Skeletal muscle satellite cell (primary cell): ENCODE results near the gene TGFA. TPM values are rescaled to one million over a fixed set of nuclear protein-coding genes. Genes with fewer than 3 reads are reported as not detected.

Experiments
- H3K27me3 ChIP-seq: 2 replicates; pipeline ENCODE4 v1.7.0; 2013; ENCODE audit warnings: low read length; ENCODE audit not compliant: control insufficient read depth, insufficient read depth
- H3K36me3 ChIP-seq: 2 replicates; pipeline ENCODE4 v1.7.0; 2013; ENCODE audit warnings: mild to moderate bottlenecking, control low read depth, low read length; ENCODE audit not compliant: insufficient read depth
- H3K4me1 ChIP-seq: 2 replicates; pipeline ENCODE4 v1.7.0; 2013; ENCODE audit warnings: low read length; ENCODE audit not compliant: control insufficient read depth, insufficient read depth
- H3K4me2 ChIP-seq: 2 replicates; pipeline ENCODE4 v1.7.0; 2013; ENCODE audit warnings: mild to moderate bottlenecking, low read length
- H3K4me3 ChIP-seq: 2 replicates; pipeline ENCODE4 v1.7.0; 2013; ENCODE audit warnings: low read length
- H3K9ac ChIP-seq: 2 replicates; pipeline ENCODE4 v1.7.0; 2013; ENCODE audit warnings: mild to moderate bottlenecking, low read depth, low read length, moderate library complexity
- H3K9me3 ChIP-seq: replicated peaks from 2 replicates; pipeline ENCODE4 v1.7.0; 2013; ENCODE audit warnings: mild to moderate bottlenecking, control low read depth, low read length
- total RNA-seq: library from RNA; depleted of rRNA; stranded (reverse); fragments of >200 nt; gene quantifications from 2 replicates; pipeline ENCODE4 v1.2.3, GENCODE V29; 2012; rRNA removed

Gene TGFA
- total RNA-seq: not detected in 2 replicates

GRCh38 chr2:70553584-70554337 lies at the start of gene TGFA:
TGFA (minus strand) TSS chr2:70553826; CDS start chr2:70553767, 59 bp downstream.
- Histone ChIP-seq H3K4me2 (peak within 1 kb of the TSS; percentile 78), H3K36me3 (no peaks in the 10 kb centered on the region), H3K9me3 (no peaks in the 10 kb centered on the region), H3K4me3 (peak within 1 kb of the TSS; percentile 72), H3K9ac (no peak within 1 kb of the TSS), H3K27me3 (peaks cover 77% of the 10 kb centered on the region), H3K4me1 (peaks cover 8% of the 10 kb centered on the region)

- H3K9me3 ChIP-seq: no peaks in the 10 kb centered on the region
- H3K4me1 ChIP-seq: no peaks in the 10 kb centered on the region
- H3K36me3 ChIP-seq: no peaks in the 10 kb centered on the region
- no peak overlapping the region for H3K4me2 ChIP-seq
- H3K9ac ChIP-seq: no peak overlapping the region
- H3K27me3 ChIP-seq: peaks cover 37% of the 10 kb centered on the region
- H3K4me3 ChIP-seq: no peak overlapping the region
Measured at GRCh38 chr2:70603066-70603465, 49.4 kb upstream of the TGFA start.

- H3K9me3 ChIP-seq: no peaks in the 10 kb centered on the region
- peaks cover 12% of the 10 kb centered on the region for H3K27me3 ChIP-seq
- no peak overlapping the region for H3K9ac ChIP-seq
- peaks cover 7% of the 10 kb centered on the region for H3K4me1 ChIP-seq
- H3K4me2 ChIP-seq: no peak overlapping the region
- H3K36me3 ChIP-seq: no peaks in the 10 kb centered on the region
- H3K4me3 ChIP-seq: no peak overlapping the region
Measured at GRCh38 chr2:70598197-70598596, 44.6 kb upstream of the TGFA start.

GRCh38 chr2:70596739-70597138 lies 43.1 kb upstream of the TGFA start:
- no peak overlapping the region for H3K9ac ChIP-seq
- no peak overlapping the region for H3K4me3 ChIP-seq
- H3K4me2 ChIP-seq: no peak overlapping the region

GRCh38 chr2:70596293-70596692 lies 42.7 kb upstream of the TGFA start:
- Histone ChIP-seq H3K9me3 (no peaks in the 10 kb centered on the region), H3K4me3 (no peak overlapping the region), H3K36me3 (no peaks in the 10 kb centered on the region), H3K27me3 (no peaks in the 10 kb centered on the region), H3K4me1 (peaks cover 7% of the 10 kb centered on the region), H3K4me2 (no peak overlapping the region), H3K9ac (no peak overlapping the region)

More at GRCh38 chr2:70596739-70597138, 43.1 kb upstream of the TGFA start:
- Histone ChIP-seq H3K27me3 (peaks cover under 1% of the 10 kb centered on the region), H3K4me1 (peaks cover 7% of the 10 kb centered on the region), H3K36me3 (no peaks in the 10 kb centered on the region), H3K9me3 (no peaks in the 10 kb centered on the region)

- H3K4me2 ChIP-seq: no peak overlapping the region
- H3K9me3 ChIP-seq: no peaks in the 10 kb centered on the region
- H3K4me1 ChIP-seq: no peaks in the 10 kb centered on the region
- H3K27me3 ChIP-seq: peaks cover 22% of the 10 kb centered on the region
- no peak overlapping the region for H3K4me3 ChIP-seq
- no peak overlapping the region for H3K9ac ChIP-seq
- no peaks in the 10 kb centered on the region for H3K36me3 ChIP-seq
Measured at GRCh38 chr2:70583091-70583490, 29.5 kb upstream of the TGFA start.

GRCh38 chr2:70580352-70580751 lies 26.7 kb upstream of the TGFA start:
- H3K4me1 ChIP-seq: no peaks in the 10 kb centered on the region
- H3K36me3 ChIP-seq: no peaks in the 10 kb centered on the region
- no peak overlapping the region for H3K9ac ChIP-seq
- H3K4me3 ChIP-seq: no peak overlapping the region
- no peaks in the 10 kb centered on the region for H3K9me3 ChIP-seq
- peaks cover 31% of the 10 kb centered on the region for H3K27me3 ChIP-seq
- no peak overlapping the region for H3K4me2 ChIP-seq

- no peak overlapping the region for H3K9ac ChIP-seq
- H3K4me2 ChIP-seq: no peak overlapping the region
- H3K27me3 ChIP-seq: peaks cover 19% of the 10 kb centered on the region
- H3K36me3 ChIP-seq: no peaks in the 10 kb centered on the region
- no peaks in the 10 kb centered on the region for H3K9me3 ChIP-seq
- no peak overlapping the region for H3K4me3 ChIP-seq
- H3K4me1 ChIP-seq: no peaks in the 10 kb centered on the region
Measured at GRCh38 chr2:70574618-70575017, 21.0 kb upstream of the TGFA start.

- no peaks in the 10 kb centered on the region for H3K4me1 ChIP-seq
- H3K27me3 ChIP-seq: peaks cover 19% of the 10 kb centered on the region
- no peaks in the 10 kb centered on the region for H3K9me3 ChIP-seq
- no peaks in the 10 kb centered on the region for H3K36me3 ChIP-seq
- no peak overlapping the region for H3K4me2 ChIP-seq
- H3K4me3 ChIP-seq: no peak overlapping the region
- no peak overlapping the region for H3K9ac ChIP-seq
Measured at GRCh38 chr2:70574109-70574508, 20.5 kb upstream of the TGFA start.

GRCh38 chr2:70570041-70570661 lies 16.5 kb upstream of the TGFA start:
- Histone ChIP-seq H3K36me3 (no peaks in the 10 kb centered on the region), H3K4me3 (no peak overlapping the region), H3K4me1 (no peaks in the 10 kb centered on the region), H3K27me3 (peaks cover 9% of the 10 kb centered on the region), H3K9me3 (no peaks in the 10 kb centered on the region), H3K9ac (no peak overlapping the region), H3K4me2 (no peak overlapping the region)

- Histone ChIP-seq H3K9me3 (no peaks in the 10 kb centered on the region), H3K36me3 (no peaks in the 10 kb centered on the region), H3K4me2 (no peak overlapping the region), H3K4me3 (no peak overlapping the region), H3K9ac (no peak overlapping the region), H3K4me1 (no peaks in the 10 kb centered on the region), H3K27me3 (peaks cover 9% of the 10 kb centered on the region)
Measured at GRCh38 chr2:70569559-70569958, 15.9 kb upstream of the TGFA start.

GRCh38 chr2:70566906-70567305 lies 13.3 kb upstream of the TGFA start:
- Histone ChIP-seq H3K9ac (no peak overlapping the region), H3K36me3 (no peaks in the 10 kb centered on the region), H3K27me3 (peaks cover 5% of the 10 kb centered on the region), H3K4me3 (no peak overlapping the region), H3K4me1 (no peaks in the 10 kb centered on the region), H3K4me2 (no peak overlapping the region), H3K9me3 (no peaks in the 10 kb centered on the region)
